ENCODE data around the gene SRP72. TPM values are rescaled to one million over a fixed set of nuclear protein-coding genes. Genes with fewer than 3 reads are reported as not detected.
A peak's percentile ranks its signal among the peaks of the same experiment; 100 is the strongest.

The SRP72 gene
- total and polyA plus RNA-seq, 2 of the 4 experiments (the other 2 are of a cell fraction): 73.8 to 123 TPM

DNA sequence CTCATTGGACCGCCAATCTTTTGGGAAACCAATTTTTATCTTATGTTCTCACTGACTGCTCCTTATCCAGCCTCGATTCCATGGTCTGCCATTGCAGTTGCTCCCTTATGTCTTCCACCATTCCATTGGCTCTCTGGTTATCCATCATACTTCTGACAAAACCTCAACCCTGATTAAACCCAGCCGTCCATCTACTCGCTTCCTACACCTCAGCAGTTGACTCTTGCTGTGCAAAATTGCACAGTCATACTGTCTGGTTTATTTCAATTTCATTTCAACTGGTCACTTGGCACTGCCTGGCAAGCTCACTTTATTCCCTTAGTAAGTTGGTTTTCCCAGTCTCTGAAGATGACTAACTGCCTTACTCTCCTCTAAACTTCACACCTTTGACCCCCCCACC is 64.4 kb downstream of the SRP72 start:
- Histone ChIP-seq H3K9me1 (ENCODE audit: insufficient read depth, low read length) (no peaks in the 10 kb centered on the region; the same call in 1 of the 2 replicates), H2BK20ac (ENCODE audit: low read depth, low read length) (no peak overlapping the region), H2BK15ac (ENCODE audit: low read depth, low read length) (no peak overlapping the region), H2BK120ac (ENCODE audit: low read depth, low read length) (no peak overlapping the region), H3K14ac (replicated peaks; ENCODE audit: low read depth, low read length) (no peak overlapping the region), H3K9me3 (ENCODE audit: control insufficient read depth, insufficient read depth, low read length) (no peaks in the 10 kb centered on the region), H2AK5ac (ENCODE audit: low read depth, low read length) (no peak overlapping the region), H3K79me1 (ENCODE audit: low read depth in 1 of 2, low read length in 2 of 2) (no peaks in the 10 kb centered on the region; a peak in 1 of 4 replicates), H3K18ac (ENCODE audit: low read depth, low read length) (no peak overlapping the region), H4K5ac (ENCODE audit: low read depth, low read length) (no peak overlapping the region), H3K9ac (ENCODE audit: low read depth, low read length) (no peak overlapping the region), H3K23ac (ENCODE audit: low read depth, low read length) (no peak overlapping the region), H3K27me3 (ENCODE audit: control insufficient read depth, insufficient read depth, low read length) (peaks cover 2% of the 10 kb centered on the region; the same call in 1 of the 2 replicates), H3K27ac (ENCODE audit: insufficient read depth, low read length) (no peak overlapping the region), H3K4me2 (ENCODE audit: low read depth, low read length) (peak overlapping the region; percentile 78; the same call in 1 of the 2 replicates), H2AFZ (replicated peaks; ENCODE audit: low read length, poor library complexity) (no peak overlapping the region), H3K56ac (ENCODE audit: extremely low read depth, insufficient read depth, low read length) (no peak overlapping the region), H3K36me3 (ENCODE audit: control insufficient read depth, insufficient read depth, low read length) (no peaks in the 10 kb centered on the region), H3K4ac (ENCODE audit: low read depth, low read length) (no peak overlapping the region), H2BK5ac (ENCODE audit: low read depth, low read length, poor library complexity, severe bottlenecking) (no peak overlapping the region), H4K91ac (ENCODE audit: insufficient read depth, low read depth, low read length) (no peak overlapping the region), H3K4me3 (ENCODE audit: insufficient read depth, low read depth, low read length) (no peak overlapping the region), H4K8ac (ENCODE audit: low read depth in 2 of 2, low read length in 2 of 2) (no peak overlapping the region), H3K4me1 (ENCODE audit: control insufficient read depth, insufficient read depth, low read length) (0 out of 2 replicates have a peak, but pooled peaks cover 2% of the 10 kb centered on the region), H4K20me1 (ENCODE audit: insufficient read depth, low read length) (no peaks in the 10 kb centered on the region), H2AK9ac (replicated peaks; ENCODE audit: low read depth, low read length, poor library complexity) (no peak overlapping the region)
- no TSS peak for BruUV-seq (replicated peaks)
- dilution Hi-C loops (cut with HindIII; ENCODE audit: low sequenced_read_pairs, unreplicated experiment) (no loop called here), in situ Hi-C loops (cut with MboI; ENCODE audit: low sequenced_read_pairs) (no loop called here), intact Hi-C loops (cut with micrococcal nuclease) (no loop called here)
- TF ChIP-seq, protein P1, sequence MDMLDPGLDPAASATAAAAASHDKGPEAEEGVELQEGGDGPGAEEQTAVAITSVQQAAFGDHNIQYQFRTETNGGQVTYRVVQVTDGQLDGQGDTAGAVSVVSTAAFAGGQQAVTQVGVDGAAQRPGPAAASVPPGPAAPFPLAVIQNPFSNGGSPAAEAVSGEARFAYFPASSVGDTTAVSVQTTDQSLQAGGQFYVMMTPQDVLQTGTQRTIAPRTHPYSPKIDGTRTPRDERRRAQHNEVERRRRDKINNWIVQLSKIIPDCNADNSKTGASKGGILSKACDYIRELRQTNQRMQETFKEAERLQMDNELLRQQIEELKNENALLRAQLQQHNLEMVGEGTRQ (IDR thresholded peaks at IDR 0.05; ENCODE audit: low read depth, low read length): no peak
- peak; percentile 70; the same call in 1 of the 2 replicates for TF ChIP-seq NFE2L2 (IDR thresholded peaks at IDR 0.05; ENCODE audit: low read depth, low read length)
- no peak for TF ChIP-seq FOS (IDR thresholded peaks at IDR 0.05; ENCODE audit: low read depth, low read length)
- ATAC-seq (ENCODE audit: low read depth): no peak
- ChIA-PET POLR2A (ENCODE audit: unreplicated experiment) (no interaction called here), CTCF (no interaction called here)
- no peak for DNase-seq
- 92% methylated on average over 4 of the region's 4 CpGs; no CpG with 5 or more reads in 1 of the 2 experiments for WGBS, 2 experiments (ENCODE audit: extremely low coverage in 2 of 2, insufficient read length in 1 of 2)

Measured in IMR-90 (cell line).